ENCODE results near the gene HSD17B11. TPM values are rescaled to one million over a fixed set of nuclear protein-coding genes. Genes with fewer than 3 reads are reported as not detected.

Gene HSD17B11
- total and polyA plus RNA-seq, 2 donors (not counting 1 experiment from before 2014, with no cell fraction given), result 26.5 to 62.2 TPM

GRCh38 chr4:87333267-87333666 is 57.7 kb downstream of the HSD17B11 start:
- ChIA-PET POLR2A (interaction anchor here (0.6 kb wide), 1 partner anchor 521 kb away, joined by 3 read pairs; no protein-coding TSS in a partner anchor), CTCF (no interaction called here)
- intact Hi-C loops (cut with micrococcal nuclease), result no loop called here
- no CpG with 5 or more reads among the region's 1 CpG for WGBS (ENCODE audit: insufficient coverage)
- H3K36me3 ChIP-seq (replicated peaks in 1 of 2; ENCODE audit: control extremely low read depth in 1 of 2, control insufficient read depth in 1 of 2, extremely low read depth in 1 of 2, insufficient read depth in 2 of 2, low read length in 1 of 2), result peaks cover 4 to 16% of the 10 kb centered on the region in 2 experiments
- DNase-seq (no peak), ATAC-seq (ENCODE audit: low read depth) (no peak)
- no peak overlapping the region for H3K9ac ChIP-seq (ENCODE audit: low read length)
- no peaks in the 10 kb centered on the region for H3K4me1 ChIP-seq (ENCODE audit: control insufficient read depth in 2 of 2, insufficient read depth in 2 of 2, low read length in 2 of 2)
- Mint-ChIP-seq H3K4me1 (no peaks in the 10 kb centered on the region), H3K4me3 (no peak overlapping the region), H3K27me3 (no peaks in the 10 kb centered on the region), H3K9me3 (ENCODE audit: insufficient read depth) (peaks cover 38% of the 10 kb centered on the region), H3K27ac (no peak overlapping the region)
- H3K27me3 ChIP-seq (replicated peaks in 1 of 4; ENCODE audit: control extremely low read depth in 1 of 4, control insufficient read depth in 3 of 4, insufficient read depth in 4 of 4, low read length in 3 of 4), result no peaks in the 10 kb centered on the region
- no peak overlapping the region for H2AFZ ChIP-seq (ENCODE audit: insufficient read depth, low read depth, low read length, poor library complexity, severe bottlenecking)
- no peak overlapping the region for H3K4me3 ChIP-seq (ENCODE audit: control extremely low read depth in 1 of 5, extremely low read depth in 1 of 5, insufficient read depth in 1 of 5, low read depth in 2 of 5, low read length in 4 of 5)
- H3K9me3 ChIP-seq (ENCODE audit: control extremely low read depth in 1 of 3, control insufficient read depth in 2 of 3, insufficient read depth in 1 of 3, low read length in 2 of 3), result peaks cover 6 to 44% (median 32%) of the 10 kb centered on the region in 3 donors
- no peaks in the 10 kb centered on the region for H4K20me1 ChIP-seq (ENCODE audit: control insufficient read depth, insufficient read depth, low read length, poor library complexity, severe bottlenecking)
- H3K4me2 ChIP-seq (replicated peaks; ENCODE audit: low read depth, low read length, poor library complexity, severe bottlenecking), result no peak overlapping the region
- H3K27ac ChIP-seq (ENCODE audit: low read length in 2 of 2), result no peak overlapping the region
- H3K79me2 ChIP-seq (ENCODE audit: control insufficient read depth, insufficient read depth, low read length), result no peaks in the 10 kb centered on the region
- TF ChIP-seq, protein P1, sequence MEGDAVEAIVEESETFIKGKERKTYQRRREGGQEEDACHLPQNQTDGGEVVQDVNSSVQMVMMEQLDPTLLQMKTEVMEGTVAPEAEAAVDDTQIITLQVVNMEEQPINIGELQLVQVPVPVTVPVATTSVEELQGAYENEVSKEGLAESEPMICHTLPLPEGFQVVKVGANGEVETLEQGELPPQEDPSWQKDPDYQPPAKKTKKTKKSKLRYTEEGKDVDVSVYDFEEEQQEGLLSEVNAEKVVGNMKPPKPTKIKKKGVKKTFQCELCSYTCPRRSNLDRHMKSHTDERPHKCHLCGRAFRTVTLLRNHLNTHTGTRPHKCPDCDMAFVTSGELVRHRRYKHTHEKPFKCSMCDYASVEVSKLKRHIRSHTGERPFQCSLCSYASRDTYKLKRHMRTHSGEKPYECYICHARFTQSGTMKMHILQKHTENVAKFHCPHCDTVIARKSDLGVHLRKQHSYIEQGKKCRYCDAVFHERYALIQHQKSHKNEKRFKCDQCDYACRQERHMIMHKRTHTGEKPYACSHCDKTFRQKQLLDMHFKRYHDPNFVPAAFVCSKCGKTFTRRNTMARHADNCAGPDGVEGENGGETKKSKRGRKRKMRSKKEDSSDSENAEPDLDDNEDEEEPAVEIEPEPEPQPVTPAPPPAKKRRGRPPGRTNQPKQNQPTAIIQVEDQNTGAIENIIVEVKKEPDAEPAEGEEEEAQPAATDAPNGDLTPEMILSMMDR (IDR thresholded peaks at IDR 0.05), result no peak
- TF ChIP-seq EZH2 (IDR thresholded peaks at IDR 0.05; ENCODE audit: borderline replicate concordance, insufficient read depth, low read depth, low read length, poor library complexity, severe bottlenecking), result no peak

DNA sequence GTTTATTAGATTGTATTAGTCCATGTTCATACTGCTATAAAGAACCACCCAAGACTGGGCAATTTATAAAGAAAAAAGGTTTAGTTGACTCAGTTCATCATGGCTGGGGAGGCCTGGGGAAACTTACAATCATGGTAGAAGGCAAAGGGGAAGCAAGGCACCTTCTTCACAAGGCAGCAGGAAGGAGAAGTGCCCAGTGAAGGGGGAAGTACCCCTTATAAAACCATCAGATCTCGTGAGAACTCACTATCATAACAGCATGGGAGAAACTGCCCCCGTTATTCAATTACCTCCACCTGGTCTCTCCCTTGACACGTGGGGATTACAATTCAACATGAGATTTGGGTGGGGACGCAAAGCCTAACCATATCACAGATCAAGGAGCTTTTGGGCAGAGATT is 60.2 kb downstream of the HSD17B11 start:
- ATAC-seq (ENCODE audit: low read depth) (no peak), DNase-seq (no peak)
- Histone ChIP-seq H3K4me2 (replicated peaks; ENCODE audit: low read depth, low read length, poor library complexity, severe bottlenecking) (no peak overlapping the region), H3K36me3 (replicated peaks in 1 of 2; ENCODE audit: control extremely low read depth in 1 of 2, control insufficient read depth in 1 of 2, extremely low read depth in 1 of 2, insufficient read depth in 2 of 2, low read length in 1 of 2) (peaks cover 4 to 6% of the 10 kb centered on the region in 2 experiments), H3K27ac (ENCODE audit: low read length in 2 of 2) (no peak overlapping the region), H3K79me2 (ENCODE audit: control insufficient read depth, insufficient read depth, low read length) (no peaks in the 10 kb centered on the region), H3K27me3 (replicated peaks in 1 of 4; ENCODE audit: control extremely low read depth in 1 of 4, control insufficient read depth in 3 of 4, insufficient read depth in 4 of 4, low read length in 3 of 4) (no peaks in the 10 kb centered on the region), H3K4me1 (ENCODE audit: control insufficient read depth in 2 of 2, insufficient read depth in 2 of 2, low read length in 2 of 2) (no peaks in the 10 kb centered on the region), H4K20me1 (ENCODE audit: control insufficient read depth, insufficient read depth, low read length, poor library complexity, severe bottlenecking) (no peaks in the 10 kb centered on the region), H3K9ac (ENCODE audit: low read length) (no peak overlapping the region), H3K9me3 (ENCODE audit: control extremely low read depth in 1 of 3, control insufficient read depth in 2 of 3, insufficient read depth in 1 of 3, low read length in 2 of 3) (peaks cover 6 to 44% (median 28%) of the 10 kb centered on the region in 3 donors), H2AFZ (ENCODE audit: insufficient read depth, low read depth, low read length, poor library complexity, severe bottlenecking) (no peak overlapping the region), H3K4me3 (ENCODE audit: control extremely low read depth in 1 of 5, extremely low read depth in 1 of 5, insufficient read depth in 1 of 5, low read depth in 2 of 5, low read length in 4 of 5) (no peak overlapping the region)
- intact Hi-C loops (cut with micrococcal nuclease), result no loop called here
- Mint-ChIP-seq H3K4me1 (no peaks in the 10 kb centered on the region), H3K27ac (no peak overlapping the region), H3K4me3 (no peak overlapping the region), H3K27me3 (no peaks in the 10 kb centered on the region), H3K9me3 (ENCODE audit: insufficient read depth) (peaks cover 38% of the 10 kb centered on the region)
- POLR2A ChIA-PET, result no interaction called here
- TF ChIP-seq EZH2 (IDR thresholded peaks at IDR 0.05; ENCODE audit: borderline replicate concordance, insufficient read depth, low read depth, low read length, poor library complexity, severe bottlenecking), result no peak
- TF ChIP-seq, protein P1 (IDR thresholded peaks at IDR 0.05), result no peak
- CTCF ChIA-PET, result no interaction called here
- WGBS (ENCODE audit: insufficient coverage), result no CpG with 5 or more reads among the region's 4 CpGs
